SK-N-SH (cell line): ENCODE data around the gene KIDINS220.

ENCODE experiments used
- ELF1 ChIP-seq: IDR thresholded peaks from 2 replicates; pipeline ENCODE4 v1.4.0; 2012
- GATA2 ChIP-seq: sonication (generic); formaldehyde crosslinking; IDR thresholded peaks from 2 replicates; pipeline ENCODE4 v1.5.0; 2020; ENCODE audit warnings: mild to moderate bottlenecking, missing genetic modification reagents
- JUND ChIP-seq: IDR thresholded peaks from 2 replicates; pipeline ENCODE4 v1.4.0; 2012
- MXI1 ChIP-seq: IDR thresholded peaks from 2 replicates; pipeline ENCODE4 v1.6.1; 2012; ENCODE audit warnings: mild to moderate bottlenecking, low read depth, low read length, improper control_type of control experiment
- NFIC ChIP-seq: IDR thresholded peaks from 2 replicates; pipeline ENCODE4 v1.4.0; 2012; ENCODE audit warnings: borderline replicate concordance
- POLR2AphosphoS5 ChIP-seq: IDR thresholded peaks from 2 replicates; pipeline ENCODE4 v1.6.1; 2012; ENCODE audit warnings: low read depth, low read length
- SMC3 ChIP-seq: IDR thresholded peaks from 2 replicates; pipeline ENCODE4 v1.6.1; 2012; ENCODE audit warnings: low read depth, low read length, improper control_type of control experiment
- TAF1 ChIP-seq: IDR thresholded peaks from 2 replicates; pipeline ENCODE4 v1.6.1; 2012; ENCODE audit warnings: low read depth, mild to moderate bottlenecking, low read length, moderate library complexity, borderline replicate concordance
- TEAD4 ChIP-seq: IDR thresholded peaks from 2 replicates; pipeline ENCODE4 v1.4.0; 2012; ENCODE audit warnings: mild to moderate bottlenecking, borderline replicate concordance; ENCODE audit not compliant: insufficient read depth
- TF ChIP-seq, protein P1 (sequence below): IDR thresholded peaks from 2 replicates; pipeline ENCODE4 v1.6.1; 2012; ENCODE audit warnings: mild to moderate bottlenecking, low read depth, low read length, moderate library complexity

DNA sequence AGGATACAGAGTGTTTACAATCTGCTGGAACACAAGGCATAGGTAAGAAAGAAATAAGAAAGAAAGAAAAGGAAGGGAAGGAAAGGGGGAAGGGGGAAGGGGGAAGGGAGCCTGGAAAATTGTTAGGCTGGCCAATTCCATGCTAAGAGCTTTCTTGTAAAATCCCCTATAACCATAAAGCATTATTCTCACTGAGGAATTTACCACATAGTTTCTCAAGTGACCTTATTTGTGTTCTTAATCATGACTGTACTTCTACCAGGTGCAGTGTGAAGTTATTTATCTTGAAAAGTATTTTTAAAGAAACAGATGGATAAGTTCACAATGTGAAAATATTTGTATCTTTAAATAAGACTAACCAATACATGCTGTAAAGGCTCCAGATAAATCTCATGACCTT lies 39.2 kb upstream of the KIDINS220 start:
- no peak for TF ChIP-seq NFIC
- TF ChIP-seq TAF1: no peak
- TF ChIP-seq, protein P1, sequence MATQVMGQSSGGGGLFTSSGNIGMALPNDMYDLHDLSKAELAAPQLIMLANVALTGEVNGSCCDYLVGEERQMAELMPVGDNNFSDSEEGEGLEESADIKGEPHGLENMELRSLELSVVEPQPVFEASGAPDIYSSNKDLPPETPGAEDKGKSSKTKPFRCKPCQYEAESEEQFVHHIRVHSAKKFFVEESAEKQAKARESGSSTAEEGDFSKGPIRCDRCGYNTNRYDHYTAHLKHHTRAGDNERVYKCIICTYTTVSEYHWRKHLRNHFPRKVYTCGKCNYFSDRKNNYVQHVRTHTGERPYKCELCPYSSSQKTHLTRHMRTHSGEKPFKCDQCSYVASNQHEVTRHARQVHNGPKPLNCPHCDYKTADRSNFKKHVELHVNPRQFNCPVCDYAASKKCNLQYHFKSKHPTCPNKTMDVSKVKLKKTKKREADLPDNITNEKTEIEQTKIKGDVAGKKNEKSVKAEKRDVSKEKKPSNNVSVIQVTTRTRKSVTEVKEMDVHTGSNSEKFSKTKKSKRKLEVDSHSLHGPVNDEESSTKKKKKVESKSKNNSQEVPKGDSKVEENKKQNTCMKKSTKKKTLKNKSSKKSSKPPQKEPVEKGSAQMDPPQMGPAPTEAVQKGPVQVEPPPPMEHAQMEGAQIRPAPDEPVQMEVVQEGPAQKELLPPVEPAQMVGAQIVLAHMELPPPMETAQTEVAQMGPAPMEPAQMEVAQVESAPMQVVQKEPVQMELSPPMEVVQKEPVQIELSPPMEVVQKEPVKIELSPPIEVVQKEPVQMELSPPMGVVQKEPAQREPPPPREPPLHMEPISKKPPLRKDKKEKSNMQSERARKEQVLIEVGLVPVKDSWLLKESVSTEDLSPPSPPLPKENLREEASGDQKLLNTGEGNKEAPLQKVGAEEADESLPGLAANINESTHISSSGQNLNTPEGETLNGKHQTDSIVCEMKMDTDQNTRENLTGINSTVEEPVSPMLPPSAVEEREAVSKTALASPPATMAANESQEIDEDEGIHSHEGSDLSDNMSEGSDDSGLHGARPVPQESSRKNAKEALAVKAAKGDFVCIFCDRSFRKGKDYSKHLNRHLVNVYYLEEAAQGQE: no peak
- TF ChIP-seq JUND: no peak
- no peak for TF ChIP-seq ELF1
- TF ChIP-seq POLR2AphosphoS5: no peak
- TF ChIP-seq SMC3: no peak
- TF ChIP-seq MXI1: no peak
- no peak for TF ChIP-seq GATA2 (CRISPR knock-in tag)
- TF ChIP-seq TEAD4: no peak
